Smooth muscle cell of the brain vasculature (primary cell): Measurements from ENCODE around the gene TAS1R3.
"Not testable (repeated sequence)": the region's sequence is repeated elsewhere in the genome, so short reads cannot be mapped to it uniquely, and the experiment has no call there.

Experiments used
- DNase-seq: peaks from one replicate; pipeline ENCODE4 v3.0.0-alpha.2; 2012; ENCODE audit warnings: low read depth, low spot score

The TAS1R3 gene

DNA sequence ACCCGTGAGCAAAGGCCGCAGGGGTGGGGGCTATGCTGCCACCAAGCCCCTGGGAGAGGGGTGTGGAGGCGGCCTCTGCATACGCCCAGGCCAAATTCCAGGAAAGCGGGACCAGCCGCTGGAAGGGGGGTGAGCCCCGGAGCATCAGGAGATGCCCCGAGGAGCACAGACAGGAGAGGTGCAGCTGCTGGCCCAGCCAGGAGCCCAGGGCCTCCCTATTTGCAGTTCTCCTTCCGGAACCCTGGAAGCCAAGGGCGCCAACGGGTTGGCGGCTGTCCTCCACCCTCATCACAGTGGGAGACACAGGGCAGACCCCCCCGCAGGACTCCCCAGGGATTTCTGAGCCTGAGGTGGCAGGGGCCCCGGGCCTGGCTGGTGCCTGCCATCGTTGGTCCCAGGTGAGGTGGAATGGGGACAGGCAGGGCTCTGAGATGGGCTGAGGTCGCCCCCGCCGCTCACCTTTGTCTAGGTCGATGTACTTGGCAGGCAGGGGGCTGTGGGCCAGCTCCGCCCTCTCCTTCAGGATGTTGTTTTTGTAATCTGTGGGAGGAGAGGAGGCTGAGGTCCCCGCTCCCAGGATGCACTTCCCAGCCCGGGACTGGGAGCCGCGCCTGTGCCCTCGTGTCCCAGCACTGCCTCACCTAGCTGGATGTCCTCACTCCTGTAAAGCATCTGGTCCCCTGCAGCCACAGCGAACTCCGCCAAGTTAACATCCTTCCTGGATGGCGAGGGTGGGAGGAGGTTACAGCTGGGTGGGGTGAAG is 22.5 kb downstream of the TAS1R3 start:
- no peak for DNase-seq

DNA sequence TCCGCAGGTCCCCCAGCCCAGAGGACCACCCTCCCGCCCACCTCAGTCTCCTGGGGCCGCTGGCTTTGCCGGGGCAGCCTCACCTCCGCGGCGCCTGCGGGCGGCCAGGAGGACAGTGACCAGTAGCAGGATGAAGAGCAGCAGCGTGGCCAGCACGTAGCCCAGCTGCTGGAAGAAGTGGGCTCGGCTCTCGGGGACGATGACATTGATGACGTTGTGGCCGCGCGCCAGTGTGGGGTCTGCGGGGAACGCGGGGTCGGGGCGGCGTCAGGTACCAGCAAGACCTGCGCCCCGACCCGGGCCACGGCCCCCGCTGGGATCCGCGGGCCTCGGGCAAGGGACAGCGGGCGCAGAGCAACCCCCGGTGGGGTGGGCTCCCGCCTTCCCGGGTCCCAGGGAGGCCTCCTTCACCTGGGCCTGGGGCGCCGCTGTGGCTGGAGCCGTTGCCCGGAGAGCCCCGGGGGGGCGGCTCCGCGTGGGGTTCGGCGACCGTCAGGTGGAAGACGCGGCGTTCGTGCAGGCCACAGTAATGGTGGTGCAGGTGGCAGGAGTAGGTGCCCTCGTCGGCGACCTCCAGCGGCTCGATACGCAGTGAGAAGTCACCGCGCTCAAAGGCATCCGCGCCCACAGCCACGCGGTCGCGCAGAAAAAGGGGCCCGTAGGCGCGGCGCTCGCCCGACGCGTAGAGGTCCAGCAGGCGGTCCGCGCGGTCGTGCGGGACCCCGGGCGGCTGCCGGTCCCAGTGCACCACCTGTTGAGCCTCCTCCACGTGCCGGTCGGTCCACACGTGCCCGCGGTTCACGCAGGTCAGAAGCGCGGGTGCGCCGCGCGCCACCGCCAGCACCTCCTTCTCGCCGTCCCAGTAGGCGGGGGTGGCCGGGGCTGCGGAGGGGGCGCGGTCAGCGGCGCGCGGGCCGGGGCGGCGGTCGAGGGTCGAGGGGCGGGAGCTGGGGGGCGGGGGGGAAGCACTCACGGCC is 23.5 kb downstream of the TAS1R3 start:
- DNase-seq: no peak

DNA sequence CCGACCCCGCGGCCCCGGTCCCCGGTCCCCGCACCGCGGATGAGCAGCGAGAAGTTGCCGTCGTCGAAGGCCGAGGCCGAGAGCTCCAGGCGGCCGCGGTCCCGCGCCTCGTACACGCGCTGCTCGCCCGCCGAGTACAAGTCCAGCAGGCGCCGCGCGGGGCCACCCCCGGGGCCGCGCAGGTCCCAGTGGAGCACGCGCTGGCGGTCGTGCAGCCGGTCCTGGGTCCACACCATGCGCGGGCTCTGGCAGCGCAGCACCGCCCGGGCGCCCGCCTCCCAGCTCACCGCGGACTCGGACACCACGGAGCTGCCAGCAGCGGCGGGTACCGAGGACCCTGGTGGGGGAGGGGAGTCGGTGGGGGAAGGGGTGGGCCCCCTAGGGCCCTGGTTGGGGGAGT is 24.3 kb downstream of the TAS1R3 start:
- DNase-seq: no peak

DNA sequence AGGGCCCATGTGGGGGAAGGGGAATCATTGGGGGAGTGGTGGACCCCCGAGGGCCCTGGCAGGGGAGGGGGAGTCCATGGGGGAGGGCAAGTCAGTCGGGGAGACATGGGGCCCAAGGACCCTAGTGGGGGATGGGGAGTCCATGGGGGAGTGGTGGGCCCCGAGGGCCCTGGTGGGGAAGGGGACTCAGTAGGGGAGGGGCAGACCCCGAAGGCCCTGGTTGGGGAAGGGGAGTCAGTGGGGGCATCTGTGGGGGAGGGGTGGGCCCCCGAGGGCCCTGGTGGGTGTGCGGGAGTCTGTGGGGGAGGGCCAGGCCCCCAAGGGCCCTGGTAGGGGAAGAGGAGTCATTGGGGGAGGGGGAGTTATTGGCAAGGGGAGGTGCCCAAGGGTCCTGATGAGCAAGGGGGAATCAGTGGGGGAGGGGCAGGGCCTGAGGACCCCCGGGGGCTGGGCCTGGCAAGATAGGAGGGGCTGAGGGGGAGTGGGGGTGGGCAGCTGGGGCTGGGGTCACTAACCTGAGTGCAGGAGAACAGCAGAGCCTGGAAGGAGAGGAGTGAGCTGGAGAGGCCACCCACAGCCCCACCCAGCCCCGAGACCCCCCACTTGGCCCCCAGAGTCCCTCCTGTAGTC is 25.2 kb downstream of the TAS1R3 start:
- no peak for DNase-seq

DNA sequence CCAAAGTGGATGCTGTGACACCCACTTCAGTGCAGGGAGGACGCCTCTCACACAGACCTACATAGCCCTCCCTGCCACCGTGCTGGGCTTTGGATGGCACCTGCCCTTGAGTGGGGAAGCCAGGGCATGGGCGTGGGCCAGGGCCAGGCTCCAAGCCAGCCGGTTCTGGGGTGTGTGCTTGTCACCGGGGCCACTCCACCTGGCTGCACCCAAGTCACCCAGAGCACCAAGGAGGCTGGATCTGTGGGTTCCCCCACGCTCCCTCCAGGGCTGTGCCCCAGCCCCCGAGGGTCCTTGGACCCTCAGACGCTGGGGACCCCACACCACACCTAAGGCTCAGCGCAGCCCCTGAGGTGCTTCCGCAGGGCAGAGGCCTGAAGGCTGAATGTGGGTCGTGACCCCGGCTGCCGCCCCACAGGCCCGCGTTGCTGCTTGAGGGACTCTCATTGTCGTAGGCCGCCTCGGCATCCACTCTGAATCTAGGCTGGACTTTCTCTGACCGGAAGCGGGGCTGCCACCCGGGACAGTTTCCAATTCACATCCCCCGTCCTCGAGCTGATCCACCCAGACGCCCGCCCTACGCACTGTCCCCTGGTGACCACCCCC is 25.8 kb downstream of the TAS1R3 start:
- DNase-seq: no peak

DNA sequence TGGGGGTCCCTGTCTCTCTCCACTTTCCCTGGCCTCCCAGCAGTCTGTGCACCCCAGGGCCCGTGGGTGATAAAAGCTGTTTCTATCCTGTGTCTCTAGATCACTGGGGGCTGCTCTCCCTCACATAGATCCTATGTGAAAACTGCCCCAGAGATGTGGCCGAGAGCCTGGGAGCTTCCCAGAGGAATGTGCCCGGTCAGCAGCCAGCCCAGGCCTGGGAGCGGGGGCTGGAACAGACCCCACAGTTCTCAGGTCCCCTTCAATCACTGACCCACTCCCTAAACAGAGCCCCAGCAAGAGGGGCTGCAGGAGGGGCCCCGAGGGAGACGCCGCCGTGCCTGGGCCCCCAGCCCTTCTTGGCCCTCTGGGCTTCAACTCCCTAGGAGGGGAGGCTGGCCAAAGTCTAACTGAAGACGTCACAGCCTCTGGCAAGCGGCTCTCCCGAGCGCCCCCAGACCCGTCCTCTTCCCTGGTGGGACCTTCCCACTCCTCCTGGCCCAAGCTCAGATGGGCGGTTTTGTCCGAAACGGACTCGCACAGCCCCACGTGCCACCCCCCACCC is 26.9 kb downstream of the TAS1R3 start:
- DNase-seq: no peak

DNA sequence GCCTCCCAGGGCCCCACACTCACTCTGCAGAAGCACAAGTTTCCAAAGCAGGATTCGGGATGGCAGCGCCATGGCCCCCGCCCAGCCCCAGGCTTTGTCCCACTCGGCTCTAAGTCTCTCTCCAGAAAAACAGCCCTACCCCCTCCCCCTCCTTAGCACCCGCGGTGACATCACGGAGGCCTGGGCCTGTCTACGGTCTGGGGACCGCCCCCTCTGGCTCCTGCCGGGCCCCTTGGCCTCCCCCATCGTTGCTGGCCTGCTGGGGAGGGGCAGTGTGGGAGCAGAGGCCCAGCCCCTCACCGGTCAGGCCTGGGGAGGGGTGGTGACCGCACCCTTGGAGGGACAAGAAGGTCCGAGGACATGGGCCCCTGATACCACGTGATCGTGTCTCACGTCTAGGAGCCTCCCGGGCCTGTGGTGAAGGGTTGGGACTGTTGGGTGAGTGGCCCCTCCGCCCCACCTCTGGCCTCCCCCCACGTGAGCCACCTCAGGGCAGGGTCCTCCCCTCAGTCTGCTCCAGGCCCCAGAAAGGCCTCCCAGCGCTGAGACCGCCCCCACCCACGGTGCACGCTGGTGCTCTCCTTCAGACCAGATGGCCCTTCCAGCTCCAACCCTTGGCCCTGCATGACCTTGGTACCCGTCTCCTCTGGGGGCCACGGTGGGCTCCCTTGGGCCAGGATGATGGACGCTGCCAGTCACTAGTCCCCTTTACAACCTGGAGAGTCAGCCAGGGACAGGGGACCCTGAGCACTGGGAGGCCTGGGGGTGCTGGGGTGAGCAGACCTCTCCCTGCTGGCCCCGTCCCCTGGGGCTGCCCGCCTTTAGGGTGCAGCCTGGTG is 27.6 kb downstream of the TAS1R3 start, which contains the start of gene MXRA8:
Gene MXRA8, minus strand, starts transcription at position 123 of the 839 bp plus-strand sequence. Its CDS starts 51 bp downstream, at position 72.
- peak; percentile 66 for DNase-seq

DNA sequence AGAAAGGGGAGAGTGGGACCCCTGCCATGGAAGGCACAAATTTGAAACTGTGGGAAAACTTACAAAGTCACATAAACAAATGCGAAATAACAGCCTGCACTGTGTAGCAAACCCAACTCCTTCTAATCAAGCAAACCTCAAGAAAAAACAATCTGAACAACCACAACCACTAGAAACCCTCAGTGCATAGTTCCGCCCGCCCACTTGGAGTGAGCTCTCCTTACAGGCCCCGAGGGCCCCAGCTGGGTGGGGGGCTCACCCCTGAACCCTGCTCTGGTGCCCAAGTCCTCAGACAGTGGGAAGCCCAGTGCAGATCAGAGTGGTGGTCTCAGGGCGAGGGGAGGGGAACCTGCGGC is 28.2 kb downstream of the TAS1R3 start:
- DNase-seq: peak; percentile 84

DNA sequence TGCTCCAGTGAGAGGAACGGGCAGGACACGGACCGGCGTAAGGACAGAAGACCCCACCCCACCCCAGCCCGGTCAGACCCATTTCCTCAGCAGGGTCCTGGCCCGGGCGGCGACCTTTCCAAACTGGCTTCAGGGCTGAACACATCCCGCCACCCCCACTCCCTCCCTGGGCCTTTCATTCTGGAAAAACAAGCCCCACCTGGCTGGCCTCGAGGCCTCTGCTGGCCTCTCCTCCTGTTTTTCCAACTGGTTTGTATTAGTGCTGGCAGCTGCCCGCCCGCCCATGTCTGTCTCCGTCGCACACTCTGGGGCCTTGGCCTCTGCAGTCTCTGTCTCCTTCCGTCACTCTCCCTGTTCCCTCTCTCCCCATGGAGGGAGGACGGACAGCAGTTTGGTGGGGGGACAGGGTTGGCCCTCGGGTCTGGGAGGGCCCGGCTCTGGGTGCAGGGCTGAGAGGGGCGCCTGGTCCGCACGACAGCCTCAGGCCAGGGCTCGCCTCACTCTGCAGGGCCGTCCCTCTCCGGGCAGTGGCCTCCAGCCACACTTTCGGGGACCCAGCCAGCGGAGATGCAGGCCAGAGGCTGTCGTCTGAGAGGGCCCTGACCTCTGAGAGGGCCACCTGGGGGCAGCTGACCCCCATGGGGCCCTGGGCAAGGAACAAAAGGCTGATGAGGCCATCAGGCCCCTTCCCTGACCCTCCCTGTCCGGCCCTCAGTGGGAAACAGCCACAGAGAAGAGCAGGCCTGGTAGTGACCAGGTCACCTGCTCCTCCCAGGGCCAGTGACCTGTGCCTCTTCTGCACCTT is 28.8 kb downstream of the TAS1R3 start:
- DNase-seq: peak; percentile 80

DNA sequence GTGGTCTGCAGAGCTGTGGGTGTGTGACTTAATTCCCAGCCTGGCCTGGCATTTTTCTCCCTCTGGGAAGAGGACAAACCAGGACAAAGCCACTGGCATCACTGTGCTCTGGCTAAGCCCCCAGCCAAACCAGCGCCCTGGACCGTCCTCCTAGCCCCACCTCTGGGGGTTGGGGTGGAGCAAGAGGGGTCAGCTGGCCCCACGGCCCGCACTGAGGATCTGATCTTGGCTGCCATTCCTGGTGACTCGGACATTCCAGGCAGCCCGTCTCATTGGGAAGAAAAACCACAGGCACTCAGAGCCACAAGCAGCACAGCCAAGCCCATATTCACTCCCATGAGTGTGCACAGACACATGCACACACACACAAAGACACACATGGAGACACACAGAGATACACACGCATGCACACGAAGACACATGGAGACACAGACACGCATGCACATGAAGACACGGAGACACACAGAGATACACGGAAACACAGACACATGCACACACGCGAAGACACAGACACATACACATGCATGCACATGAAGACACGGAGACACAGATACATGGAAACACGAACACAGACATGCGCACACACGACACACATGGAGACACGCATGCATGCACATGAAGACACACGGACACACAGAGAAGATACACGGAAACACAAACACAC is 29.6 kb downstream of the TAS1R3 start:
- no peak for DNase-seq

DNA sequence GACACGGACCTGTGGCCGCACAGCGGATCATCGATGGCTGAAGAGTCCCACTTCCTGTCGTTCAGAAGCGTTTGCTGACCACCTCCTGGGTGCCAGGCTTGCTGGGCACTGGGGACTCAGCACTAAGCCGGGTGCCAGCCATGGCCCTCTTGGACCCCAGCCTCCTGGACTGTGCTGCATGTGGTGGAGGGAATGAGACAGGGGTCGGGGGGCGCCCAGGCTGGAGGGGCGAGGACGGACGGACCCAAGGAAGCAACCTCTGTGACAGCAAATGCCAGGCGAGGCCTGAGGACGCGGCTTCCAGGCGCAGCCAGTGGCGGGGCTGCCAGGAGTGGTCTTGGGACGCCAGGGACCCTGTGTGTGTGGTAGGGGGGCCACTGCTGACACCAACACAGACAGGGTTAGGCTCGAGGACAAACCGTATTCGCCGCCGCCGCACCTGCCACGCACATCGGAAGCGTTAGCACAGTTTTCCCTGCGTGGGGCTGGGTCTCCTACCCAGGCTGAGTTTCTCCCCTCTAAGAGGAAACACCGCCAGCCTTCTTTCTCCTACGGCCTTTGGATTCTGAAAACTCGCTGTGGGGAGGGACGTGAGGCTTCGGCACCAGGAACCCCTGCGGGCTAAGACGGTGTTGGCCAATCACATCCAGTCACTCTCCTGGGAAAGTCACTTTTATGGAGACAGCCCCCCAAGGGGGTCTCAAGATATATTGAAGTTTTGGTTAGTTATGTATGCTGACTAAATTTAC is 30.3 kb downstream of the TAS1R3 start:
- no peak for DNase-seq

DNA sequence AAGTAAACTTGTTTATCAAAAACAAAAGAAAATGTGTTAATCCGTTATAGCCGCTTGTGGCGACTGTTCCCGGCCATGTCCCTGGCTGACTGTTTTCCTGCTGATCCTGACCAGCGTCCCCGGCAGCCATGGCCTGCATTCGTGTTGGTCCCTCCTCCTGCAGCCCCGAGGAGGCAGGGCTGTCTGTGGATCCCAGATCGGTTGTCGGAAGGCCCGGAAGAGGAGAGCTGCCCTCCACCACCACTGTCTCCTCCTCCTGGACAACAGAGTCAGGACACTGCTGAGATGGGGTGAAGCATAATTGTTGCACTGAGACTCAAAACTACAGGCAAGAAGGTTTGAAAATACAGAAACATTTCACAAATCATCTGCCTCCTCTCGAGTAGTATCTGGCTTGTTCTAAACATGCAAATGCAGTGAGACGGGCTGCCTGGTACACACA is 30.9 kb downstream of the TAS1R3 start:
- peak; percentile 67 for DNase-seq

DNA sequence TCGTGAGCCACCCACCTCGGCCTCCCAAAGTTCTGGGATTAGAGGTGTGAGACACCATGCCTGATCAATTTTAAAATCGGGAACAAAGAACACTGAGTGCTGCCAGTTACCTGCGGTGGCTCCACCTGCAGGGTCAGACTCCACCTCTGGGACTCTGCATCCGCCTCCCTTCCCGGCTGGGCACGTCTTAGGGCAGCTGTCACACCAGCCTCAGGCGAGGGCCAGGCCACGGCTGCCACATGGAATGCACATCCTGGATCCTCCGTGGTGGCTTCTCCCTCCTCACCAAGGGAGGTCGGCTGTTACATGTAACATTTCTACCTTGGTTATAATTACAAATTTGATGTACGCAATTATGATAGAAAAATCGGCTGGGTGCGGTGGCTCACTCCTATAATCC is 33.2 kb downstream of the TAS1R3 start:
- no peak for DNase-seq

DNA sequence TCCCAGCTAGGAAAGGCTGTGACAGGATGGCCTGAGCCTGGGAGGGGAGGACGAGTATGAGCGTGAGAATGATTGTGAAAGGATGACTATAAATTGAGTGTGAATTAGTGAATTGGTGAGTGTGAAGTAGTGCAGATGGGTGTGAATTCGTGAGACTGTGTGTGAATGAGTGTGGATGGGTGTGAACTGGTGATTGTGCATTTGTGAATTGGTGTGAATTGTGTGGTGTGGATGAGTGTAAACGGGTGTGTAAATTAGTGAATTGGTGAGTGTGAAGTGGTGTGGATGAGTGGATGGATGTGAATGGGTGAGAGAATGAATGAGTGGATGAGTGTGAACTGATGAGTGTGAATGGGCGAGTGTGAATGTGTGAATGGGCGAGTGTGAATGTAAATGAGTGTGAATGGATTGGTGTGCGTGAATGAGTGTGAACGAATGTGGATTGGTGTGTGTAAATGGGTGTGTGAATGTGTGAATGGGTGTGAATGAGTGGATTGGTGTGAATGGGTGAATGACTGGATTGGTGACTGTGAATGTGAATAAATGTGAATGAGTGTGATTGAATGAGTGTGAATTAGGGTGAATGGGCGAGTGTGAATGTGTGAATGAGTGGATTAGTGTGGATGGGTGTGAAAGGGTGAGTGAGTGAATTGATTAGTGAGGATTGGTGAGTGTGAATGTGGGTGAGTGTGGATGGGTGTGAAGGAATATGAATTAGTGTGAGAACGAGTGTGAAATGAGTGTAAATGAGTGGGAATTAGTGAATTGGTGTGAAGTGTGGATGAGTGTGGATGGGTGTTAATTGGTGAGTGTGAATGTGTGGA is 35.0 kb downstream of the TAS1R3 start:
- DNase-seq: no peak

DNA sequence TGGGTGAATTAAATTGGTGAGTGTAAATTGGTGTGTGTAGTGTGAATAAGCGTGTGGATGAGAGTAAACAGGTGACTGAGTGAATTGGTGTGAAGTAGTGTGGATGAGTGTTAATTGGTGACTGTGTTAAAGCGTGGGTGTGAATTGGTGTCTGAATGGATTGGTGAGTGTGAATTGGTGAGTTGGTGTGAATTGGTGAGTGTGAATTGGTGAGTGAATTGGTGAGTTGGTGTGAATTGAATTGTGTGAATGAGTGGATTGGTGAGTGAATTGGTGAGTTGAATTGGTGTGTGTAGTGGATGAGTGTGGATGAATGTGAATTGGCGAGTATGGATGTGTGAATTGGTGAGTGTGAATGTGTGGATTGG is 35.6 kb downstream of the TAS1R3 start:
- DNase-seq: no peak

DNA sequence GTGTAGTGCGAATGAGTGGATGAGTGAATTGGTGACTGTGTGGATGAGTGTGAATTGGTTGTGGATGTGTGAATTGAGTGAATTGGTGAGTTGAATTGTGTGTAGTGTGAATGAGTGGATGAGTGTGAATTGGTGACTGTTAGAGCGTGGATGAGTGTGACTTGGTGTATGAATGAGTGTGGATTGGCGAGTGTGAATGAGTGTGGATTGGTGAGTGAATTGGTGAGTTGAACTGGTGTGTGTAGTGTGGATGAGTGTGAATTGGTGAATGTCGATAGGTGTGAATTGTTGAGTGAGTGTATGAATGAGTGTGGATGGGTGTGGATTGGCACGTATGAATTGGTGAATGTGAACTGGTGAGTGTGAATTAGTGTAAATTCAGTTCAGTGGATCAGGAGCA is 36.2 kb downstream of the TAS1R3 start:
- DNase-seq: no peak

DNA sequence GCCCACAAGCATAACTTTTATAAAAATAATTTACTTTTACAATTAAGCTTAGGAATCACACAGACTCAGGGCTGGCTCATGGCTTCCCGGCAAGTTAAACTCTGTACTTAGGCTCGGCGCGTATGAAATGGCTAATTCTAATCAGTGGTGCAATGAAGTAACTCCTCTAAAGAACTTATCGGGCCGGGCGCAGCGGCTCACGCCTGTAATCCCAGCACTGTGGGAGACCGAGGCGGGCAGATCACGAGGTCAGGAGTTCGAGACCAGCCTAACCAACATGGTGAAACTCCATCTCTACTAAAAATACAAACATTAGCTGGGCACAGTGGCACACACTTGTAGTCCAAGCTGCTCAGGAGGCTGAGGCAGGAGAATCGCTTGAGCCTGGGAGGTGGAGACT is 39.0 kb downstream of the TAS1R3 start:
- DNase-seq: not testable (repeated sequence)
